ENCODE measurements around the gene CLCA2.

GRCh38 chr1:86377341-86377740, 46.6 kb upstream of the CLCA2 start:
- no peak for TF ChIP-seq CTCF (IDR thresholded peaks at IDR 0.05)
- TF ChIP-seq POLR2A (IDR thresholded peaks at IDR 0.05) = no peak
